SJCRH30 (cell line): ENCODE results near the gene LMX1B. TPM values are rescaled to one million over a fixed set of nuclear protein-coding genes. Genes with fewer than 3 reads are reported as not detected.
"Not testable (repeated sequence)": the region's sequence is repeated elsewhere in the genome, so short reads cannot be mapped to it uniquely, and the experiment has no call there.

Experiments
- DNase-seq, 2 experiments: peaks; one replicate each; pipeline ENCODE4 v3.0.0-alpha.2; 2015 to 2020
- H3K27ac ChIP-seq: fragments of 250-450 bp; sonication (Bioruptor Pico); 2 replicates; pipeline ENCODE4 v1.5.1; 2020; ENCODE audit warnings: mild to moderate bottlenecking, moderate library complexity
- H3K27me3 ChIP-seq: fragments of 250-450 bp; sonication (Bioruptor Pico); 2 replicates; pipeline ENCODE4 v1.5.1; 2020; ENCODE audit warnings: mild to moderate bottlenecking, moderate library complexity
- H3K36me3 ChIP-seq: fragments of 250-450 bp; sonication (Bioruptor Pico); 2 replicates; pipeline ENCODE4 v1.5.1; 2020; ENCODE audit warnings: mild to moderate bottlenecking, moderate library complexity
- H3K4me1 ChIP-seq: fragments of 250-450 bp; sonication (Bioruptor Pico); 2 replicates; pipeline ENCODE4 v1.5.1; 2020; ENCODE audit warnings: mild to moderate bottlenecking, moderate library complexity
- H3K4me3 ChIP-seq: fragments of 250-450 bp; sonication (Bioruptor Pico); 2 replicates; pipeline ENCODE4 v1.5.1; 2020; ENCODE audit warnings: mild to moderate bottlenecking, moderate library complexity
- H3K9me3 ChIP-seq: fragments of 250-450 bp; sonication (Bioruptor Pico); replicated peaks from 2 replicates; pipeline ENCODE4 v1.5.1; 2020; ENCODE audit warnings: mild to moderate bottlenecking, moderate library complexity
- total RNA-seq: library from RNA; depleted of rRNA; stranded (reverse); fragments of >200 nt; shearing (Covaris generic); gene quantifications from 2 replicates; pipeline ENCODE4 v1.2.3, GENCODE V29; 2014

Gene LMX1B
- total RNA-seq, 1 experiment from 2014 or later: 10.3 TPM

- not testable (repeated sequence) for H3K9me3 ChIP-seq, H3K27ac ChIP-seq, H3K4me3 ChIP-seq, DNase-seq, H3K4me1 ChIP-seq, H3K36me3 ChIP-seq, H3K27me3 ChIP-seq
Observed at GRCh38 chr9:126707712-126708111, 94.0 kb downstream of the LMX1B start.

DNA sequence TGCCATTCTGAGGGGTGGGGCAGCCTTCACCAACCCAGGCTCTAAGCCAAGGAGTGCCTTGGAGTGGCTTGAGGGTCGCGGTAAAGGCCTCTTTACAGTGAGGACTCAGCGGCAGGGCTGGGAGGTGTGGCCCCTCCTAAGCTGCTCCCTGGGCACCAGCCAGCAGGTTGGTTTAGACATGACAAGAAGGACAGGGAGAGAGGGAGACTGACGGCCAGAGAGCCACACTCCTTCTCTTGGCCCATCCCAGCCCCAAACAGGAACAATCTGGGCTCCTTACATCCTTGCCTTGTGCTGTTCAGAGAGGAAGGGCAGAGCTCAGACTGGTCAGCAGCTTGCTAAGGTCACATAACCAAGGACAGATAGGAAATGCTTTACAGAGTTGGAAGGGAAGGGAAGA lies 94.5 kb downstream of the LMX1B start:
- Histone ChIP-seq H3K36me3 (no peaks in the 10 kb centered on the region), H3K4me1 (peaks cover 7% of the 10 kb centered on the region), H3K27me3 (no peaks in the 10 kb centered on the region), H3K27ac (no peak overlapping the region), H3K9me3 (no peaks in the 10 kb centered on the region), H3K4me3 (no peak overlapping the region)
- peak in 1 of 2 experiments; percentile 2 for DNase-seq

DNA sequence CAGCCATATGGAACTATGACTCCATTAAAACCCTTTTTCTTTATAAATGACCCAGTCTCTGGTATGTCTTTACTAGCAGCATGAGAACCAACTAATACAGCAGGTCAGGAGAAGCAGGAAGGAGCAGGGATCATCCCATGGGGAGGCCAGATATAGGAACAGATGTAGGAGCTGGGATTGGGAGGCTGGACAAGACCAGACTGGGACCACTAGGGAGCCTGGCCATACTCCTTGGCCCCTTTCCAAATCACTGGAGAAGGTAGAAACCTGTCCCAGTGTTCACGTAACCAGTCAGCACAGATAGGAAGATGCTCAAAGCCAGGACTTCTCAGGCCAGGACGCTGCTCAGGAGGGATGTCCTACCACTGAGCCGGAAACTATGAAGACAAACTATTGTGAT lies 95.5 kb downstream of the LMX1B start:
- peaks cover 6% of the 10 kb centered on the region for H3K4me1 ChIP-seq
- peak in 1 of 2 experiments; percentile 12 for DNase-seq
- no peak overlapping the region for H3K4me3 ChIP-seq
- no peak overlapping the region for H3K27ac ChIP-seq
- H3K36me3 ChIP-seq: no peaks in the 10 kb centered on the region
- no peaks in the 10 kb centered on the region for H3K27me3 ChIP-seq
- no peaks in the 10 kb centered on the region for H3K9me3 ChIP-seq

GRCh38 chr9:126715382-126715781 lies 101.7 kb downstream of the LMX1B start:
- no peak overlapping the region for H3K4me3 ChIP-seq
- no peak overlapping the region for H3K27ac ChIP-seq
- no peak for DNase-seq
- no peaks in the 10 kb centered on the region for H3K9me3 ChIP-seq
- peaks cover 4% of the 10 kb centered on the region; the same call in 1 of the 2 replicates for H3K27me3 ChIP-seq
- peaks cover 8% of the 10 kb centered on the region for H3K4me1 ChIP-seq
- H3K36me3 ChIP-seq: no peaks in the 10 kb centered on the region

DNA sequence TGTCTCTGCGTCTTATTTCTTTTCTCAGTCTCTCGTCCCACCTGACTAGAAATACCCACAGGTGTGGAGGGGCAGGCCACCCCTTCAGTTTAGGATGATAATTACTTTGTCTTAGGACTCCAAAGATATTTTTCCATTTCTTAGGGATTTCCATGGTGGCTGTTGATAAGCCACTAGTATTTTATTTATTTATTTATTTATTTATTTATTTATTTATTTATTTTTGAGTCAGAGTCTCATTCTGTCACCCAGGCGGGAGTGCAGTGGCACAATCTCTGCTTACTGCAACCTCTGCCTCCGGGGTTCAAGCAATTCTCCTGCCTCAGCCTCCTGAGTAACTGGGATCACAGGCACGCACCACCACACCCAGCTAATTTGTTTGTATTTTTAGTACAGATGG lies 103.7 kb downstream of the LMX1B start:
- H3K27me3 ChIP-seq: not testable (repeated sequence)

GRCh38 chr9:126719618-126720031 lies 105.9 kb downstream of the LMX1B start:
- Histone ChIP-seq H3K4me3 (no peak overlapping the region), H3K4me1 (peaks cover 8% of the 10 kb centered on the region), H3K9me3 (no peaks in the 10 kb centered on the region), H3K27ac (no peak overlapping the region), H3K27me3 (peaks cover 4% of the 10 kb centered on the region; the same call in 1 of the 2 replicates), H3K36me3 (no peaks in the 10 kb centered on the region)
- peak; percentile 80 to 82 for DNase-seq

More for the DNA sequence above, 103.7 kb downstream of the LMX1B start:
- not testable (repeated sequence) for DNase-seq, H3K9me3 ChIP-seq, H3K27ac ChIP-seq, H3K4me3 ChIP-seq, H3K4me1 ChIP-seq, H3K36me3 ChIP-seq

DNA sequence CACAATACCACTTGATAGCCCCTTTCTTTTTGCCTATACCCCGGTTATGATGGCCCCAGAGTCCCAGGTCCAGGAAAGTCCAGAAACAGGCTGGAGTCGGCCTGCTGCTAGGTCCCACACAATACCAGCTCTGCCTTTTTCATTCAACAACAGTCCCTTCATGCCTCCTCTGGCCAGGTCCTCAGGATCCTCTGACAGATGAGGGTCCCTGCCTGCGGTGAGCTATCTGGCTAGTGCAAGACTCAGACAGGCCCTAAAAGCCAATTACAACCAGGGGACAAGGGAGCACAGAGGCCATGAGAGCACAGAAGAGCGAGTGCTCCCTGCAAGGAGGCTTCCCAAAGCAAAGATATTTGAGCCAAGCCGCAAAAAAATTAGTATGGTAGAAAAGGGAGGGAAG lies 106.3 kb downstream of the LMX1B start:
- Histone ChIP-seq H3K9me3 (no peaks in the 10 kb centered on the region), H3K36me3 (no peaks in the 10 kb centered on the region), H3K27me3 (peaks cover 4% of the 10 kb centered on the region; the same call in 1 of the 2 replicates), H3K4me3 (no peak overlapping the region), H3K4me1 (peaks cover 8% of the 10 kb centered on the region), H3K27ac (no peak overlapping the region)
- DNase-seq: no peak

- Histone ChIP-seq H3K4me3 (no peak overlapping the region), H3K9me3 (no peaks in the 10 kb centered on the region), H3K27me3 (peaks cover 11% of the 10 kb centered on the region; the same call in 1 of the 2 replicates), H3K36me3 (no peaks in the 10 kb centered on the region), H3K27ac (no peak overlapping the region), H3K4me1 (peaks cover 8% of the 10 kb centered on the region)
- no peak for DNase-seq
Observed at GRCh38 chr9:126720661-126721563, 107.2 kb downstream of the LMX1B start.

DNA sequence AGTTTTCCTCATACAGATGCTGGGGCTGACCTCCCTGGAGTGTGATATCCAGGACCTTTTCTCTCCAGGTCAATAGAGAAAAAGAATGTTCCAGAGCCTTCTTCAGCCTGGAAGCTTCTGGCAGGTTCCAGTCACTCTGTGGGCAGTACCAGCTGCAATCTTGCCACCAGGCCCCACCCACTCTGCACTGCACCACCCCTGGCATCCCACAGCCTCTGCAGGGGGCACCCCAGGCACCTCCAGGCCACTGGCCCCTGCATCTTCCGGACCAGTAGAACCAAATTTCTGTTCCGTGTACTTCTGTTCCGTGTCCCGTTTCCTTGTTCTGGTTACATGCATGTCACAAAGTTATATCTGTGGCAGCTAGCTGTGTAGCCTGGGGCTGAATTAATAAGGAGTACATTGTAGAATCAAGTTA lies 107.8 kb downstream of the LMX1B start:
- H3K36me3 ChIP-seq: no peaks in the 10 kb centered on the region
- no peak for DNase-seq
- no peak overlapping the region for H3K4me3 ChIP-seq
- H3K27ac ChIP-seq: no peak overlapping the region
- peaks cover 8% of the 10 kb centered on the region for H3K4me1 ChIP-seq
- peaks cover 13% of the 10 kb centered on the region; the same call in 1 of the 2 replicates for H3K27me3 ChIP-seq
- no peaks in the 10 kb centered on the region for H3K9me3 ChIP-seq

GRCh38 chr9:126722252-126722921 lies 108.7 kb downstream of the LMX1B start:
- Histone ChIP-seq H3K27me3 (peaks cover 13% of the 10 kb centered on the region; the same call in 1 of the 2 replicates), H3K4me1 (peaks cover 8% of the 10 kb centered on the region), H3K4me3 (peak overlapping the region; percentile 87), H3K9me3 (no peaks in the 10 kb centered on the region), H3K27ac (peak overlapping the region; percentile 10; the same call in 1 of the 2 replicates), H3K36me3 (no peaks in the 10 kb centered on the region)
- peak; percentile 87 to 88 for DNase-seq

DNA sequence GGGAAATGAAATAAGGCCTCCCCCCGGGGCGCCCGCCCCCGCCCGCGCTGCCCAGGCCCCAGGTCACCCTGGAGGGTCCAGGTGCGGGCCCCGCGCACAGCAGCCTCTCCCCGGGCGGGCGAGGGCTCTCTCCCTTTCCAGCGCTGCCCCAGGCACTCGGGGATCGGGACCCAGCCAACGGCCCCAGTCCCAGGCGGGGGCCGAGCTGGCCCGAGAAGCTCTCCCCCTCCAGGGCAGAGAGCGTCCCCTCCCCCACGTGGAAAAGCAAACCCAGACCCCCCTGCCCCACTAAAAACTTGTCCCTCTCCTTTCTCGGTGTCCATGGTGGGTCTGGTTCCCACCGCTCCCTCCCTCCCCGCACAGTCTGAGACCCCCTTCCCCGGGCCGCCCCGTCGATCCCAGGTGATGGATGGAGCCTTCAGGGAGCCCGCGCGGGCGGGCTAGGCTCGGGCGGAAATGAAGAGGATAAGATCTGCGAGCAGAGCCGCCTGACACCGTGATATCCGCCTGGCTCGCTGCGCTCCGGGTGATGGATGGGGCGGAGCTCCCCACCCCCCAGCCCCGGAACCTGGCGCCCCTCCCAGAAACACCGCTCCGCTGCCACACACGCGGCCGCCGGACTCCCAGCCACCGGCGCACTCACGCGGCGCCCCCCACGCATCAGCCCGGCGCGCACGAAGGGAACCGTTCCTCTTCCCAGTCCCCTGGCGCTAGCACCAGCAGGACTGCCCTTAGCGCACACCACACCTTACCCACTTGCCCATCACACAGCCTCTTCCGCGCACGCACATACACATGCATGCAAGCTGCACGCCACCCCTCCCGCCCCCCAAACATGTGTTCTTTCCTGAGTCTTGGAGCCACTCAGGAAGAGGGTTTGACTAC lies 109.4 kb downstream of the LMX1B start:
- H3K4me1 ChIP-seq: peaks cover 8% of the 10 kb centered on the region
- peak overlapping the region; percentile 10; the same call in 1 of the 2 replicates for H3K27ac ChIP-seq
- H3K27me3 ChIP-seq: peaks cover 13% of the 10 kb centered on the region; the same call in 1 of the 2 replicates
- DNase-seq: no peak
- peak overlapping the region; percentile 87 for H3K4me3 ChIP-seq
- no peaks in the 10 kb centered on the region for H3K9me3 ChIP-seq
- H3K36me3 ChIP-seq: no peaks in the 10 kb centered on the region

GRCh38 chr9:126723807-126724172 lies 110.1 kb downstream of the LMX1B start:
- no peak overlapping the region for H3K27ac ChIP-seq
- peaks cover 10% of the 10 kb centered on the region; the same call in 1 of the 2 replicates for H3K27me3 ChIP-seq
- no peaks in the 10 kb centered on the region for H3K9me3 ChIP-seq
- no peaks in the 10 kb centered on the region for H3K36me3 ChIP-seq
- H3K4me1 ChIP-seq: peaks cover 8% of the 10 kb centered on the region
- H3K4me3 ChIP-seq: no peak overlapping the region
- peak; percentile 36 to 37 for DNase-seq

GRCh38 chr9:126724226-126724625 lies 110.5 kb downstream of the LMX1B start:
- Histone ChIP-seq H3K9me3 (0 out of 2 replicates have a peak, but pooled peaks cover under 1% of the 10 kb centered on the region), H3K27me3 (peaks cover 9% of the 10 kb centered on the region; the same call in 1 of the 2 replicates), H3K4me3 (no peak overlapping the region), H3K4me1 (peaks cover 8% of the 10 kb centered on the region), H3K36me3 (no peaks in the 10 kb centered on the region), H3K27ac (no peak overlapping the region)
- peak in 1 of 2 experiments; percentile 16 for DNase-seq

DNA sequence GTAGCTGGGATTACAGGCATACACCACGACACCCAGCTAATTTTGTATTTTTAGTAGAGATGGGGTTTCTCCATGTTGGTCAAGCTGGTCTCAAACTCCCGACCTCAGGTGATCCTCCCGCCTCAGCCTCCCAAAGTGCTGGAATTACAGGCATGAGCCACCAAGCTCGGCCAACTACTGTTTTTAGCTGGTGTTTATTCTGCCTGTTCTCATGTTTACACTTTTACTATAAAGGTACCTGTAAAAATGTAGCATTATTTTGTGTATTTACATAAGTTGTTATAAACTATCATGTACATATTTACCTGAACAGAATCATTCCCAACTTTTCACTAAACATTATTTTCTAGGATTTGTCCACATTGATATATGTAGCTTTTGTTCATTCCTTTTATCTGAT lies 111.8 kb downstream of the LMX1B start:
- DNase-seq, H3K36me3 ChIP-seq, H3K27ac ChIP-seq, H3K27me3 ChIP-seq, H3K4me1 ChIP-seq, H3K4me3 ChIP-seq, H3K9me3 ChIP-seq: not testable (repeated sequence)
